Measurements from ENCODE around the gene INPP4B.

The INPP4B gene

DNA sequence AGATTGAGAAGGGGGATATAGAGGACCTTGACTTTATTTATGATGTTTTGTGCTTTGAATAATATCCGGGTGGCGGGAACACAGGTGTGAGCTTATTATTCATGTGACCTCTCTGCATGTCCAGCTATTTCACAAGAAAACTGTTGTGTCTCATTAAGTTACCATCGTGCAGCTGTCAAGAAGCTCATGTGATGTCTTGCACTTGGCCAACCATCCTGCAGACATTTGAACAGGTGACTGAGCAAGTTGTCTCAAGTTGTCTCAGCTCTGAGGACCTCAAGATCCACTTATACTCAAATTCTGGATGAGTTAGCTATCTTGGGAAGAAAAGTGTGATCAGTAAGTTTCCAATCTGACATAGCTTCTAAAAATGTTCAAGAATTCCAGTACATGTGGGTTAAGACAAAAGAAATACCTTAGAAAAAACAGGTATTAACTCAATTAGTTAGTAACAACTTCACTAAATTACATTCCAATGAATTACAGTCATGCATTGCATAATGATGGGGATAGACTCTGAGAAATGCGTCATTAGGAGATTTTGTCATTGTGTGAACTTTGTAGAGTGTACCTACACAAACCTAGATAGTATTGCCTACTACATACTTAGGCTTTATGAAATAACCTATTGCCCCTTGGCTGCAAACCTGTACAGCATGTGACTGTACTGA, 462.2 kb downstream of the INPP4B start:
- in situ Hi-C loops (cut with MboI; ENCODE audit: low sequenced_read_pairs, unreplicated experiment), result no loop called here
- DNase-seq (ENCODE audit: low spot score), result no peak
- TF ChIP-seq, protein P1, sequence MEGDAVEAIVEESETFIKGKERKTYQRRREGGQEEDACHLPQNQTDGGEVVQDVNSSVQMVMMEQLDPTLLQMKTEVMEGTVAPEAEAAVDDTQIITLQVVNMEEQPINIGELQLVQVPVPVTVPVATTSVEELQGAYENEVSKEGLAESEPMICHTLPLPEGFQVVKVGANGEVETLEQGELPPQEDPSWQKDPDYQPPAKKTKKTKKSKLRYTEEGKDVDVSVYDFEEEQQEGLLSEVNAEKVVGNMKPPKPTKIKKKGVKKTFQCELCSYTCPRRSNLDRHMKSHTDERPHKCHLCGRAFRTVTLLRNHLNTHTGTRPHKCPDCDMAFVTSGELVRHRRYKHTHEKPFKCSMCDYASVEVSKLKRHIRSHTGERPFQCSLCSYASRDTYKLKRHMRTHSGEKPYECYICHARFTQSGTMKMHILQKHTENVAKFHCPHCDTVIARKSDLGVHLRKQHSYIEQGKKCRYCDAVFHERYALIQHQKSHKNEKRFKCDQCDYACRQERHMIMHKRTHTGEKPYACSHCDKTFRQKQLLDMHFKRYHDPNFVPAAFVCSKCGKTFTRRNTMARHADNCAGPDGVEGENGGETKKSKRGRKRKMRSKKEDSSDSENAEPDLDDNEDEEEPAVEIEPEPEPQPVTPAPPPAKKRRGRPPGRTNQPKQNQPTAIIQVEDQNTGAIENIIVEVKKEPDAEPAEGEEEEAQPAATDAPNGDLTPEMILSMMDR (IDR thresholded peaks at IDR 0.05; ENCODE audit: borderline replicate concordance, control extremely low read depth, extremely low read depth, insufficient read depth, missing control alignments), result no peak

- in situ Hi-C loops (cut with MboI; ENCODE audit: low sequenced_read_pairs, unreplicated experiment), result no loop called here
- no peak for DNase-seq (ENCODE audit: low spot score)
- TF ChIP-seq, protein P1 (IDR thresholded peaks at IDR 0.05; ENCODE audit: borderline replicate concordance, control extremely low read depth, extremely low read depth, insufficient read depth, missing control alignments), result no peak
These were observed 462.7 kb downstream of the INPP4B start for GRCh38 chr4:142383354-142383753.

DNA sequence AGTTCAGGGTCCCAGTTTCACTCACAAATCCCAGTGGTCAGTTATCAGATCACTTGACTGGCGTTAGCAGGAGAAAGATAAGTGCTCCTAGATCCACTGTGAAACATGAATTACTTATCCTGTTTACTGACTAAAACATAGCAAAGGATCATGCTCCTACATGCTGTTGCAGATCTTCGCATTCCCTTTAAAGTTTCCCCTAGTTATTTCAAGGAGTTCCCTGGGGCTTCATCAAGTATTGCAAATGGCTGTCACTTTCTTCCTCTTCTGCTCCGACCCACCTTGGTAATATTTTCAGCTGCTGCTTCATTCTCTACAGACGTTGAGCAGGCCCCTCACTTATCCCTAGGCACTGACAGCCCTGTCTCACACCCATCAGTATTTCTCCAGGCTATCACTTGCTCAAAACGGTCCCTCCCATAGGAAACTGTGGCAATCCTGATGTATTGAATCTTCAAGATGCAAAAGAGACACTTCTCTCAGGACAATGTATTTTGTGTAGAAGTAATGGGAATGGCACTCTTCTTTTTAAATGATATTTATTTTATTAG, 466.0 kb downstream of the INPP4B start:
- no peak for DNase-seq (ENCODE audit: low spot score)
- TF ChIP-seq, protein P1 (IDR thresholded peaks at IDR 0.05; ENCODE audit: borderline replicate concordance, control extremely low read depth, extremely low read depth, insufficient read depth, missing control alignments), result no peak
- in situ Hi-C loops (cut with MboI; ENCODE audit: low sequenced_read_pairs, unreplicated experiment), result no loop called here

GRCh38 chr4:142379277-142380051, 466.6 kb downstream of the INPP4B start:
- TF ChIP-seq, protein P1 (IDR thresholded peaks at IDR 0.05; ENCODE audit: borderline replicate concordance, control extremely low read depth, extremely low read depth, insufficient read depth, missing control alignments), result no peak
- no peak for DNase-seq (ENCODE audit: low spot score)
- in situ Hi-C loops (cut with MboI; ENCODE audit: low sequenced_read_pairs, unreplicated experiment), result no loop called here

DNA sequence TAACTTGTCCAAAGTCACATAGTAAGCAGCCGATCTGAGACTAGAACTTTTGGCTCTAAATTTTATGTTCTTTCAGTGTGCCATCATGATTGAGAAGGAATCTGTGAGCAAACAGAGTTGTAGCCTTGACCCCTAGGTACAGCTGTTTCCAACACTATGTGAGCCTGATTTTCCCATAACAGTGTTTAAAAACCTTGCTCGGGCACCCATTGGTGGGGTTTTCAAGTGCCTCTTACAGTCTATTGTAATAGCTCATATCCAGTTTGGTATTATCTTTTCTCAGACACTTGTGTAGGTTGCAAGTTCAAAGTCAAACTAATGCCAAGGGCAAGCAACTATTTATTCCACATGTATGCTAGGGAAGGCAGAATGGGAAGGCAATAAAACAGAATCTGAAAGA, 467.9 kb downstream of the INPP4B start:
- in situ Hi-C loops (cut with MboI; ENCODE audit: low sequenced_read_pairs, unreplicated experiment), result no loop called here
- TF ChIP-seq, protein P1 (IDR thresholded peaks at IDR 0.05; ENCODE audit: borderline replicate concordance, control extremely low read depth, extremely low read depth, insufficient read depth, missing control alignments), result no peak
- DNase-seq (ENCODE audit: low spot score), result no peak

- no peak for DNase-seq (ENCODE audit: low spot score)
- TF ChIP-seq, protein P1 (IDR thresholded peaks at IDR 0.05; ENCODE audit: borderline replicate concordance, control extremely low read depth, extremely low read depth, insufficient read depth, missing control alignments), result no peak
- in situ Hi-C loops (cut with MboI; ENCODE audit: low sequenced_read_pairs, unreplicated experiment), result no loop called here
These were observed 468.6 kb downstream of the INPP4B start for GRCh38 chr4:142377342-142378091.
